HG03066 (cell line): ENCODE results near the gene PRMT6.
"Not testable (repeated sequence)": the region's sequence is repeated elsewhere in the genome, so short reads cannot be mapped to it uniquely, and the experiment has no call there.

Source experiments
- ATAC-seq: cut with Tn5 transposase; IDR thresholded peaks from one replicate; pipeline ENCODE4 v1.9.1; 2021; ENCODE audit warnings: low read depth; ENCODE audit not compliant: unreplicated experiment

Gene PRMT6

DNA sequence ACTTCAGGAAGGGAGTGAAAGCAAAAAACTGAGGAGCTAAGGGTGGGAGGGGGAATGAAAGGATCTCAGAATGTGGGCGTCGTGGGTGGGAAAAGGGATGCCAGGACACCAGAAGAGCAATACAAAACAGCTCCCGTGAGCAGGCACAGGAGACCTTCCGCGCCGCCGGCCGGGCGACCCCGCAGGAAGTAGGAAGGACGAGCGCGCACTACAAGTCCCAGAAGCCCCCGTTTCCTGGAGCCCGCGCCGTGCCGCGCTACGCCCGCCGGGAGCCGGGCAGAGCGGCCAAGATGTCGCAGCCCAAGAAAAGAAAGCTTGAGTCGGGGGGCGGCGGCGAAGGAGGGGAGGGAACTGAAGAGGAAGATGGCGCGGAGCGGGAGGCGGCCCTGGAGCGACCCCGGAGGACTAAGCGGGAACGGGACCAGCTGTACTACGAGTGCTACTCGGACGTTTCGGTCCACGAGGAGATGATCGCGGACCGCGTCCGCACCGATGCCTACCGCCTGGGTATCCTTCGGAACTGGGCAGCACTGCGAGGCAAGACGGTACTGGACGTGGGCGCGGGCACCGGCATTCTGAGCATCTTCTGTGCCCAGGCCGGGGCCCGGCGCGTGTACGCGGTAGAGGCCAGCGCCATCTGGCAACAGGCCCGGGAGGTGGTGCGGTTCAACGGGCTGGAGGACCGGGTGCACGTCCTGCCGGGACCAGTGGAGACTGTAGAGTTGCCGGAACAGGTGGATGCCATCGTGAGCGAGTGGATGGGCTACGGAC lies at the start of gene PRMT6:
Gene PRMT6 (plus strand): TSS at position 249 of the 771 bp plus-strand sequence. CDS start 42 bp downstream, at position 291.
- peak; percentile 88 for ATAC-seq

DNA sequence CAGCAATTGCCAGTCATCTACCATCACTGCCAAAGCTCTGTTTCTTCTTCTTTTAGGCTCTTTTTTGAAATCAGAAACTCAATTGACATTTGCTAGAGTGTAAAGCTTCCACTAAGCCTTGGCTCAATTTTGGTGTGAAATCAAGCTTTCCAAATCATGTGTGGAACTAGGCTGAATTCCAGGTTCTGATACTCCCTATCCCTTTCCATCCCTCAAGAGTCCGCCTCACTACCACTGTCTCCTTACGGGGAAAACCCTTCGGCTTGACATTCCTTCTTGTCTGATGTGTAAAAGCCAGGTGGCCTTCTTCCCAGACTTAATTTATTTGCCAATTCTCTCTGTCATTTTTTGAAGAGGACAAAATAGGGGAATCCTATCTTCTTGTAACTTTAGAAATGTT lies 47.2 kb upstream of the PRMT6 start:
- ATAC-seq = no peak

DNA sequence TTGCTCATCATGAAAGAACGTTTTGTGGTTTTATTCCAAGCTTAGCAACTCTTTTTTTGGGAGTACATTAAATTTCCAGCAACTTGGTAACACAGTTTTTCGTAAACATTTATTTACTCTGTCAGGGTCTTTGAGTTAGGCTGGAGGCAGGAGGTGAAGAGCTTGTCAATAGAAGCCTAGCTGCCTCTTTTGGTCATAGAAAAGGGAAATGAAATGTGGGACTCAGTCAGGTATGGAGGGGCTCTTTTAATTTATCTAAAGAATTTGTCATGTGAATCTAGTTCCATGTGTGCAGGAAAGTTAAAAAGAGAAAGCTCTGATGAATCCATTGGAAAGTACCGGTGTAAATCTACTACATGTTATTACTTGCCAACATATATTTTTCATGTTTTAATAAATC lies 45.9 kb upstream of the PRMT6 start:
- no peak for ATAC-seq

DNA sequence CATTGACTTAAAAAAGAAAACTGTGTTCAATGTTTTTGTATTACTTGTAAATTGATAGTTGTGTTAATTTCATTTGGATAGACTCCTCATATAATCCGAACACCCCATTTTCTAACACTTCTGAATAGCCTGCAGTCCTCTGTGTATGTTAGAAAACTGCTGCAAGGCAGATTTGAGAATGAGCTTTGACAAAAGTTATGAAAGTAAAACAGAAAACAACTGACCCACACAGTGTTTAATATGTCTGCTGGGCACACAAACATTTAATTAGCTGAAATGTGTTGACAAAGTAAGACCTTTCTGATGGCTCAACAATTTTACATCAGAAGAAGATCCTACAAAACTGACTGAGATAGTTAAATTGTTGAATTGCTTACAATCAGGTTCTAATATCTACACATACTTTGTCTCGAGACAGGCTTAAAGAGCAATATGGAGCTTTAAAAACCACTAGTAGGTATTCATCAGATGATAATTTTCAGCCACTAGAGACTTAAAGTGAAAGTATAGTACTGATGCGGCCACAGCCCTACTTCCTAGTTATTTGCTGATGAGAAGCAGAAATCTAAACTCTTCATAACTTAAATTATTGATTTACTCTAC lies 40.0 kb upstream of the PRMT6 start:
- ATAC-seq = peak; percentile 78

DNA sequence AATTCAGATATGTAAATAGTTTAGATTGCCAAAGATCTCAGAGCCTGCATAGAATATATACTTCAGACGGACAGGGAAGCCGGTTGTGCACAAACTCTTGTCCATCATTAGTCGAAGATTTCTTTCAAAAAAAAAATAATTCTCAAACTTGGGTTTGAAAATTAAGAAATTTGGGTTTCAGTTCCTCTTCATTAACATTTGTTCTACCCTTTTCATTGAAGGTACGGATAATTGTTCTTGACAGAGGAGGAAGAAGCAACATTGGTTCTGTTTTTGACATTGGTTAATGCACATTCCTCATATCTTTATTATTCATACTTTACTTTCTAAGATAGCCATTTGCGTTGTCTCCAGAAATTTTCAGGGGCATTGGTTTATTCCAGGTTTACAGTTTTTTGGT lies 38.0 kb upstream of the PRMT6 start:
- no peak for ATAC-seq

DNA sequence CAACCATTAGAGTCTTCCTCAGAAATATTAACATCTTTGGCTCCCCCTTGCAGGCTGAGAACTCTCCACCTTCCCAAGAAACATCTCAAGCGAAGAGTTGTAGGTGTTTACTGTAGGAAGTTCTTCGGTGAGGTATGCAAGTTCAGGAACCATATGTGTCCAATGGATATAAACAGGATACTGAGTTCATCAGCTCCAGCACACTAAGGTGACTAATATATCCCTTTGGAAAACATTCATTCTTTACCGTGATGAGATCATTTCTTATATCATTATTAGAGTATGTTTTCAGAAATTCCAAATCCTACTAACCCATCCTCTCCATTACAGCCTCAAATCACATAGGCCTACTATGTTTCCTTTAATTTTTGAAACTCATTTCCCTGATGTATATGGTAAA lies 37.3 kb upstream of the PRMT6 start:
- no peak for ATAC-seq

DNA sequence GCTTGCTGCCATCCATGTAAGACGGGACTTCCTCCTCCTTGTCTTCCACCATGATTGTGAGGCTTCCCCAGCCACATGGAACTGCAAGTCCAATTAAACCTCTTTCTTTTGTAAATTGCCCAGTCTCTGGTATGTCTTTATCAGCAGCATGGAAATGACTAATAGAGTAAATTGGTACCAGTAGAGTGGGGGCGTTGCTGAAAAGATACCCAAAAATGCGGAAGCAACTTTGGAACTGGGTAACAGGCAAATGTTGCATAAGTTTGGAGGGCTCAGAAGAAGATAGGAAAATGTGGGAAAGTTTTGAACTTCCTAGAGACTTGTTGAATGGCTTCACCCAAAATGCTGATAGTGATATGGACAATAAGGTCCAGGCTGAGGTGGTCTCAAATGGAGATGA lies 17.6 kb upstream of the PRMT6 start:
- not testable (repeated sequence) for ATAC-seq

DNA sequence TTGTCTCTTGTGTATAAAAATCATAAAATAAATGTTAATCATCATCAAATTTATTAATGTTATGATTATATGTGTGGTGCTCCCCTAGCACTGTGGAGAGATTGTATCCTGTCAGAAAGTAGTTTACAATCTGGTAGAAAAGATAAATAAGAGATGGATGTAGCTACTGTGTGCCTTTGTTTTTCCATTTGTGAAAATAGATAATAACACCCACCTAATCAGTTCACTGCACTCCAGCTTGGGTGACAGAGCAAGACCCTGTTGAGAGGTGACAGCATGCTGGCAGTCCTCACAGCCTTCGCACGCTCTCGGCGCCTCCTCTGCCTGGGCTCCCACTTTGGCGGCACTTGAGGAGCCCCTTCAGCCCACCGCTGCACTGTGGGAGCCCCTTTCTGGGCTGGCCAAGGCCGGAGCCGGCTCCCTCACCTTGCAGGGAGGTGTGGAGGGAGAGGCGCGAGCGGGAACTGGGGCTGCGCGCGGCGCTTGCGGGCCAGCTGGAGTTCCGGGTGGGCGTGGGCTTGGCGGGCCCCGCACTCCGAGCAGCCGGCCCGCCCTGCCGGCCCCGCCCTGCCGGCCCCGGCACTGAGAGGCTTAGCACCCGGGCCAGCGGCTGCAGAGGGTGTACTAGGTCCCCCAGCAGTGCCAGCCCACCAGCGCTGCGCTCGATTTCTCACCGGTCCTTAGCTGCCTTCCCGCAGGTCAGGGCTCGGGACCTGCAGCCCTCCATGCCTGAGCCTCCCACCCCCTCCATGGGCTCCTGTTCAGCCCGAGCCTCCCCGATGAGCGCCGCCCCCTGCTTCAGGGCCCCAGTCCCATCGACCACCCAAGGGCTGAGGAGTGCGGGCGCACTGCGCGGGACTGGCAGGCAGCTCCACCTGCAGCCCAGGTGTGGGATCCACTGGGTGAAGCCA lies 11.9 kb upstream of the PRMT6 start:
- ATAC-seq = not testable (repeated sequence)

DNA sequence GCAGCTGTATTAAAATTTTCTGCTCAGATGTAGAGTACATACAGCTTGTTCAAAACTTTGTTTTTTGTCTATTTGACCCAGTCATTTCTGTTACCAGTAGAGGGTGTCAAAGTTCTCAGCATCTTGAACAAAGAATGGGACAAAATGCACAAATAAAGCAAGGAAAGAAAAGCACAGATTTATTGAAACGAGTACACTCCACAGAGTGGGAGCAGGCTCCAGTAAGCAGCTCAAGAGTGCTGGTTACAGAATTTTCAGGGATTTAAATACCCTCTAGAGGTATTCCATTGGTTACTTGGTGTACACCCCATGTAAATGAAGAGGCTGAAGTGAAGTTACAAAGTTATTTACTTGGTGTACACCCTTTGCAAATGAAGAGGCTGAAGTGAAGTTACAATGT lies 8.9 kb upstream of the PRMT6 start:
- no peak for ATAC-seq

DNA sequence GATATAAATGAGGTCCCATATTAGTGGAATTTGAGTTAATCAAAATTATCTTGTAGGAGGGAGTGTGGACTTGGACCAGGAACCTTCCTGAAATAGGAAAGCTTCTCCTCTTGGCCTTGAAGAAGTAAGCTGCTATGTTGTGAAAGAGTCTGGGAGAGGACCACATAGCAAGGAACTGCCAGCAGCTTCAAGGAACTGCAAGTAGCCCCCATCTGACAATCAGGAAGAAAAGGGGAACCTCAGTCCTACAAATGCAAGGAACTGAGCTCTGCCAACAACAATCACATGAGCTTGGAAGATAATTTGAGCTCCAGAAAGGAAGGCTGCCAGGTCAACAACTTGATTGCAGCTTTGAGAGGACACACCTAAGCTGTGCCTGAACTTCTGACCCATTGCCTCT lies 8.2 kb upstream of the PRMT6 start:
- ATAC-seq = no peak

DNA sequence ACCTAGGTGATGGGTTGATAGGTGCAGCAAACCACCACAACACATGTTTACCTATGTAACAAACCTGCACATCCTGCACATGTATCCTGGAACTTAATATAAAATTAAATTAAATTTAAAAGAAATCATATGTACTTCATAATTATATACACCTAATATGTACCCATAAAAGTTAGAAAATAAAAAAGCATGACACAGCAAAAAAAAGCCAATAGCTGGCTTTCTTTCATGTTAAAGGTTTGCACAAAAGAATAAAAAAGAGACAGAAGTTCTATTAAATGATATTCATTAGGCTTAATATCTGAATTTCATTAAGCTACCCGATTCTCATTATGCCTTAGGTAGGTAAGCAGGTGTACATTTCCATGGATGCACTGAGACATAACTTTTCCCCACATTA lies 5.2 kb upstream of the PRMT6 start:
- no peak for ATAC-seq

DNA sequence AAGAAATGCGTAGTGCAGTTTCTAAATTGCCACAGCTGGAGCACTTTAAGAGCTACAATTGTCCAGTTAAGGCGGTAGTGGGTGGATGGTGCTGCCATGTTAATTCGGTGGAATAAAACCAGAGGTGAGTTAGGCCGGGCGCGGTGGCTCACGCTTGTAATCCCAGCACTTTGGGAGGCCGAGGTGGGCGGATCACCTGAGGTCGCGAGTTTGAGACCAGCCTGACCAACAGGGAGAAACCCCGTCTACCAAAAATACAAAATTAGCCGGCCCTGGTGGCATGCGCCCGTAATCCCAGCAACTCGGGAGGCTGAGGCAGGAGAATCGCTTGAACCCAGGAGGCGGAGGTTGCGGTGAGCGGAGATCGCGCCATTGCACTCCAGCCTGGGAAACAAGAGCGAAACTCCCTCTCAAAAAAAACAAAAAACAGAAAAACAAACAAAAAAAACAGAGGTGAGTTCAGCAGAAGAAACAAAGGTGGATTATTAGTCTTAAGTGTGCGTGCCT lies 502 bp upstream of the PRMT6 start:
- not testable (repeated sequence) for ATAC-seq

DNA sequence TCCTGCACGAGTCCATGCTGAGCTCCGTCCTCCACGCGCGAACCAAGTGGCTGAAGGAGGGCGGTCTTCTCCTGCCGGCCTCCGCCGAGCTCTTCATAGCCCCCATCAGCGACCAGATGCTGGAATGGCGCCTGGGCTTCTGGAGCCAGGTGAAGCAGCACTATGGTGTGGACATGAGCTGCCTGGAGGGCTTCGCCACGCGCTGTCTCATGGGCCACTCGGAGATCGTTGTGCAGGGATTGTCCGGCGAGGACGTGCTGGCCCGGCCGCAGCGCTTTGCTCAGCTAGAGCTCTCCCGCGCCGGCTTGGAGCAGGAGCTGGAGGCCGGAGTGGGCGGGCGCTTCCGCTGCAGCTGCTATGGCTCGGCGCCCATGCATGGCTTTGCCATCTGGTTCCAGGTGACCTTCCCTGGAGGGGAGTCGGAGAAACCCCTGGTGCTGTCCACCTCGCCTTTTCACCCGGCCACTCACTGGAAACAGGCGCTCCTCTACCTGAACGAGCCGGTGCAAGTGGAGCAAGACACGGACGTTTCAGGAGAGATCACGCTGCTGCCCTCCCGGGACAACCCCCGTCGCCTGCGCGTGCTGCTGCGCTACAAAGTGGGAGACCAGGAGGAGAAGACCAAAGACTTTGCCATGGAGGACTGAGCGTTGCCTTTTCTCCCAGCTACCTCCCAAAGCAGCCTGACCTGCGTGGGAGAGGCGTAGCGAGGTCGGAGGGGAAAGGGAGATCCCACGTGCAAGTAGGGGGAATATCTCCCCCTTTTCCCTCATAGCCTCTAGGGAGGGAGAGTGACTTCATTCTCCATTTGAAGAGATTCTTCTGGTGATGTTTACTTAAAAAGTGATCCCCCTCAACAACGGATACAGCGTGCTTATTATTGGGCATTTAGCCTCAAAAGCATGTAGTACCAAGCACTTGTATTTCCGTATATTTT lies 991 bp downstream of the PRMT6 start:
- peak; percentile 56 for ATAC-seq

DNA sequence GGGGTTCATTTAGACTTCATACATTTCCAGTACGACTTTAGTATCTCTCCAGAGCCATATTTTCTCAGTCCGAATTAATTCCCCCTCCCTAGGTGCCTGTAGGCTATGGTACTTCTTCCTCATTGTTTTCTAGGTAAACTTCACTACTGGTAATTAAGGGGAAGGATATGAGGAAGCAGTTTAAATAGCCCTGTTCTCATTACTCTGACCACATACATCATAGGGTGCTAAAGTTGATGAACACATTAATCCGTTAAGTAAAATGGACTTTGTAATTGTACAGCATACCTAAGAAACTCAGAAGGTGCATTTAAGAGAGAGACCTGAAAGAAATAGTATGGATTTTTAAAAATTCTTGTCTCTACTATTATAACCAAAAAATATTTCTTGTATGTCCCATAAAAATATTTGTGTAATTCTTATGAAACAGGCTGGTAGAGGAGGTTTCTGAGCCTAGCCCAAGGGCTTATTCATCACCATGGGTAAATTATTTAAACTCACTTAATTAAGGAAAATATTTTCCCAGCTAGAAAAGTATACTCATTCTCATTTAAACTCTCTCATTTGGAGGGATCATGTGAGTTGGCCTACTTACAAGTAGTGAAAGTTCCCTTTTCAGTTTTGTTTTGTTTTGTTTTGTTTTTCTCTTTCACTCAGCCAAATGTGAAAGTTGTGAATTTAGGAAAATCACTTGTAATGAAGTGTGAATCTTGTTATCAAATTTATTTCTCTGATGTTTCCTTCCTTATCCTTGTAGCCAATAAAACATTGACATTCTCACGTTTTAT lies 2.0 kb downstream of the PRMT6 start:
- ATAC-seq = no peak

DNA sequence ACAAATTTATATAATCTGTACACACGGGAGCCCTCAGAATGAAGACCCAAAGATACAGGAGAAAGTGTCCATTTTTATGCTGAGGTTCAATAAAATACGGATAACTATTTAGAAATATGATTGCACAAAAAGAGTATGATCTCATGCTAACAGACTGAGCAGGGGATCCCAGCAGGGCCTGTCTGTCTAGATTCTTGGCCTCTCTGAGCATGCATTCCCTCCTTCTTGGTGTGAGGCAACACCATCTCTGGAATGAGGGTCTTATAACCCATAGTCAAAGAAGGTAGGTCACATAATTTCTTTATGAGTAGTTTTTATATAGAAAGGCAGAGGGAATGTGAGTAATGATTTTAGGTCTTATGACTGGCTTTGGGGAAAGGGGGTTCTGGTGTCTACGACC lies 5.4 kb downstream of the PRMT6 start:
- no peak for ATAC-seq

DNA sequence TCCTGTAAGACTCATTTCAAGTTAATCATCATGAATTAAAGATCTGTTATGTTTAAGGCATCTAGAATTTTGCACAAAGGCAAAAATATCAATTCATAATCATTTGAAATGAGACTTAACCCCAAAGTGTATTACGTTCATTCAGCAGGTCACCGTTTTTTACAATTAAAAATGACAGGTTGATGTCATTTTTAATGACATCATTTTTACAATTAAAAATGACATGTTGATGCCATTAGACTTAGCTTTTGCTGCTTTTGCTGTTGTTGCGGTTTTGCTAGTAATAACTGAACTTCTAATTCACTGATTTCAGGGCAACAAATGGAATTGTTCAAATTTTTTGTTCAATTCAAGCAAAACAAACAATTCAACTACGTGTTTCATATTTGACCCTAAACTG lies 17.0 kb downstream of the PRMT6 start:
- no peak for ATAC-seq

DNA sequence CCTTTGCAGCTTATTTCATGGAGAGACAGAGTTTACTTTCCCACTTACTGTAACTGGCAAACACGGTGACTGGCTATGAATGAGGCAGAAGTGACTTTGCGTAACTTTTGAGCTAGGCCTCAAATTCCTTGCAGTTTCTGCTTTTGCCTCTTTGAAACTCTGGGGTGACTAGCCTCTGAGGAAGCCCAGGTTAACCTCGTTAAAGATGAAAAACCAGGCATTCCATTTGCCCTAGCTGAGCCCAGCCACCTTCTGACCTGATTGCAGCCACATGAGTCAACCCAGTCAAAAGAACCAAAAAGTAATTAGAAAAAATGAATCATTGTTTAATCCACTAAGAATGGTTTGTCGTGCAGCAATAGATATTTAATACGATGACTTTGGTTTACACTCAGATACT lies 20.4 kb downstream of the PRMT6 start:
- no peak for ATAC-seq

DNA sequence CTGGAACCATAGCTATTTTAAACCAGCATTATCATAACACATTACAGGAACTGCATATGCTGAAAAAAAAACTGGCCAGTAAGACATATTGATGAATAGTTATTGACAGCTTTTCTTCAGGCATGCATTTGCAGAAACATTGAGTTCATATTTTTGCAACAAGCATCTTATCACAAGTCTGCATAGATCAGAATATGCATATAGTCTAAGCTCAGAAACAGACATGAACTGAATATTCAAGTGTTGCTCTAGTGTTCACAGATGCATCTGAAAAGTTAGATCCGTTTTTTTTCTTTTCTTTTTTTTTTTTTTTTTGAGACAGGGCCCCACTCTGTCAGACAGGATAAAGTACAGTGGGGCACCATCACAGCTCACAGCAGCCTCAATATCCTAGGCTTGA lies 22.8 kb downstream of the PRMT6 start:
- no peak for ATAC-seq

DNA sequence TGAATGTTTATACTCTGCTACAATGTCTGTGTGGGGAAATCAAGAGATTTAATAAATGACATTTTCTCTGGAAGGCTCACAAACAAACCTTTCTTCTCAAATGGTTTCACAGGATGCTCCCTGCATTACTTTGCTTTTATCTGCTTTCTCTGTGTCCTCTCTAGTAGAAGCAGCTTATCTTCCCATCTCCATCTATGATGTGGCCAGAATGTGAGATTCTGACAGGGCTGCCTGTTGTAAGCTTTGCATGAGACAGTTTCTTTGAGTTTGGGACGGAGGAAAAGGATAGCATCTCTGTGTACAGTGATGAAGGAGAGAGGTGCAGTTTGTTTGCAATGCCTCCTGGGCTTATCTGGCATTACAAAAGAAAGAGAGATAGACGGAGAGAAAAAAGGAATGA lies 24.6 kb downstream of the PRMT6 start:
- no peak for ATAC-seq
